HG03558 (cell line): ENCODE measurements around the gene ERCC4.

Experiments used
- ATAC-seq: cut with Tn5 transposase; IDR thresholded peaks from one replicate; pipeline ENCODE4 v1.9.1; 2021; ENCODE audit warnings: moderate number of reproducible peaks; ENCODE audit not compliant: unreplicated experiment; ENCODE audit errors: extremely low read depth

The ERCC4 gene

GRCh38 chr16:13909872-13910303, 10.1 kb upstream of the ERCC4 start:
- no peak for ATAC-seq

GRCh38 chr16:13911306-13911705, 8.6 kb upstream of the ERCC4 start:
- no peak for ATAC-seq

GRCh38 chr16:13911871-13912270, 8.1 kb upstream of the ERCC4 start:
- no peak for ATAC-seq

- ATAC-seq: no peak
Measured at GRCh38 chr16:13912891-13913290, 7.1 kb upstream of the ERCC4 start.

- ATAC-seq: no peak
Measured at GRCh38 chr16:13913374-13914292, 6.3 kb upstream of the ERCC4 start.

- ATAC-seq: no peak
Measured at GRCh38 chr16:13915033-13915635, 4.8 kb upstream of the ERCC4 start.

GRCh38 chr16:13919330-13919682, 648 bp upstream of the ERCC4 start:
- no peak for ATAC-seq

- no peak for ATAC-seq
Measured at GRCh38 chr16:13920510-13920818, 510 bp downstream of the ERCC4 start.

GRCh38 chr16:13921328-13921727, 1.4 kb downstream of the ERCC4 start:
- no peak for ATAC-seq

- no peak for ATAC-seq
Measured at GRCh38 chr16:13923703-13924298, 3.8 kb downstream of the ERCC4 start.

- ATAC-seq: no peak
Measured at GRCh38 chr16:13926464-13926863, 6.5 kb downstream of the ERCC4 start.

- no peak for ATAC-seq
Measured at GRCh38 chr16:13926891-13927290, 6.9 kb downstream of the ERCC4 start.

- no peak for ATAC-seq
Measured at GRCh38 chr16:13928646-13929045, 8.7 kb downstream of the ERCC4 start.

- no peak for ATAC-seq
Measured at GRCh38 chr16:13931845-13932244, 11.9 kb downstream of the ERCC4 start.

- ATAC-seq: no peak
Measured at GRCh38 chr16:13935408-13935807, 15.5 kb downstream of the ERCC4 start.

GRCh38 chr16:13936155-13936554, 16.2 kb downstream of the ERCC4 start:
- no peak for ATAC-seq

- ATAC-seq: no peak
Measured at GRCh38 chr16:13936596-13937081, 16.7 kb downstream of the ERCC4 start.

- no peak for ATAC-seq
Measured at GRCh38 chr16:13937411-13937810, 17.5 kb downstream of the ERCC4 start.

GRCh38 chr16:13938480-13938879, 18.5 kb downstream of the ERCC4 start:
- no peak for ATAC-seq

- no peak for ATAC-seq
Measured at GRCh38 chr16:13939821-13940220, 19.9 kb downstream of the ERCC4 start.

GRCh38 chr16:13940397-13940933, 20.5 kb downstream of the ERCC4 start:
- ATAC-seq: no peak
